HG03103 (cell line): Measurements from ENCODE around the gene DISP1.
"Not testable (repeated sequence)": the region's sequence is repeated elsewhere in the genome, so short reads cannot be mapped to it uniquely, and the experiment has no call there.

Experiments
- ATAC-seq: cut with Tn5 transposase; IDR thresholded peaks from one replicate; pipeline ENCODE4 v1.9.1; 2021; ENCODE audit warnings: low read depth; ENCODE audit not compliant: unreplicated experiment

DISP1 gene

GRCh38 chr1:222845763-222846162 lies 30.9 kb downstream of the DISP1 start:
- no peak for ATAC-seq

DNA sequence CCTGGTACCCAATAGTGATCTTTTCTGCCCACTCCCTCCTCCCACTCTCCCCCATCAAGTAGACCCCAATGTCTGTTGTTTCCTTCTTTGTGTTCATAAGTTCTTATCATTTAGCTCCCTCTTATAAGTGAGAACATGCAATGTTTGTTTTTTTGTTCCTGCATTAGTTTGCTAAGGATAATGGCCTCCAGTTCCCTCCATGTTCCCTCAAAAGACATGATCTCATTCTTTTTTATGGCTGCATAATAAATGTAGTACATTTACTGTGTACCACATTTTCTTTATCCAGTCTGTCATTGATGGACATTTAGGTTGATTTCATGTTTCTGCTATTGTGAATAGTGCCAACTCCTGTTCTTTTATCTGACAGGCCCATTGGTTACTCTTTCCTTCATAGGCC lies 35.7 kb downstream of the DISP1 start:
- ATAC-seq, result not testable (repeated sequence)

DNA sequence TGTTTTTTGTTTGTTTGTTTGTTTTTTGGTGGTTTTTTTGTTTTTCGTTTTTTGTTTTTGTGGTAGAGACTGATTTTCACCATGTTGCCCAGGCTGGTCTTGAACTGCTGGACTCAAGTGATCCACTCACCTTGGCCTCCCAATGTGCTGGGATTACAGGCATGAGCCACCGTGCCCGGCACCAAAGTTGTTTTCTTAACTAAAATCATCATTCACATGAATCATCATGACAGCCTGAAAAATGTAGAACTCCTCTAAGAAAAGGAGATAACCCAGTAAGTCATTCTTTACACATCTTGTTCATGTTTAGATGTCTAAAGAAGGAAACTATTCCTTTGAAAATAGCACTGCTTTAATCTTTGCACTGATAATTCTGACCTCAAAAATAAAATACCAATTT lies 37.5 kb downstream of the DISP1 start:
- no peak for ATAC-seq

DNA sequence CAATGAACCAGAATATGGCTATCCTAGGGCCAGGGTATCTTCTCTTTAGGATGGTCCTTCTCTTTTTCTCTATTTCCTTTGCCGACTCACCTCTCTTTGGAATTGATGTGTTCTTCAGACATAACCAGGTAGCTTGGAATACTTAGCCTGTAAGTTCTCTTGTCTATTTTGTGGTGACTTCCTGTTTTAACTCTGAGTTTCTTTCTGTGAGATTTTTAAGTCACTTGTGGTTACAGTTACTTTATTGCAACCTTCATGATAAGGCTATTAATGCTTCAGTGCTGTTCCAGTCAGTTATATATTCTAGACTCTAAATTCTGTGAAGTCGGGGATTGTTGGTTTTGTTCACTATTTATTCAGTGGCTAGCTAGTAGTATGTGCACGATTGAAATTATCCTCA lies 46.2 kb downstream of the DISP1 start:
- ATAC-seq, result no peak
